Tibial nerve (tissue), 4 donors: ENCODE measurements around the gene C9. TPM values are rescaled to one million over a fixed set of nuclear protein-coding genes. Genes with fewer than 3 reads are reported as not detected.

Source experiments
- DNase-seq, 2 donors: peaks; one replicate each; pipeline ENCODE4 v3.0.0-alpha.2; 2019; ENCODE audit warnings: low spot score in 2 of 2
- H3K27ac ChIP-seq, 4 donors: fragments of 200-600 bp; sonication (generic) in 3 of 4; one replicate each; pipeline ENCODE4 v1.5.1; 2017 to 2019; ENCODE audit warnings: mild to moderate bottlenecking in 1 of 4
- H3K27me3 ChIP-seq, 2 donors: fragments of 200-600 bp; sonication (generic) in 1 of 2; one replicate each; pipeline versions ENCODE4 v1.5.1 to v1.6.0; 2017 to 2019
- H3K36me3 ChIP-seq, 3 donors: fragments of 200-600 bp; sonication (generic); one replicate each; pipeline ENCODE4 v1.5.1; 2018 to 2019
- H3K4me1 ChIP-seq, 4 donors: fragments of 200-600 bp; sonication (generic) in 3 of 4; one replicate each; pipeline ENCODE4 v1.5.1; 2017 to 2019
- H3K4me3 ChIP-seq, 4 donors: fragments of 200-600 bp; sonication (generic) in 3 of 4; one replicate each; pipeline ENCODE4 v1.5.1; 2017 to 2019; ENCODE audit warnings: mild to moderate bottlenecking in 1 of 4, moderate library complexity in 1 of 4
- H3K9me3 ChIP-seq, 4 donors: fragments of 200-600 bp; sonication (generic) in 3 of 4; one replicate each; pipeline ENCODE4 v1.5.1; 2017 to 2019
- EP300 ChIP-seq, 2 donors: sonication (generic); formaldehyde crosslinking; IDR thresholded peaks; one replicate each; pipeline ENCODE4 v1.6.1; 2017; ENCODE audit warnings: antibody characterized with exemption in 2 of 2, mild to moderate bottlenecking in 1 of 2
- POLR2A ChIP-seq, 2 donors: fragments of 450-650 bp; IDR thresholded peaks; one replicate each; pipeline ENCODE4 v1.6.1; 2017; ENCODE audit warnings: antibody characterized with exemption in 2 of 2, mild to moderate bottlenecking in 2 of 2, moderate library complexity in 2 of 2
- WGBS, 2 donors: methylation state at CpG; one replicate each; pipeline ENCODE4 v1.1.5; 2018; 5-methylcytosine and 5-hydroxymethylcytosine counted together
- total RNA-seq, 4 donors: library from RNA; depleted of rRNA; stranded (reverse); fragments of >200 nt; gene quantifications; one replicate each; pipeline ENCODE4 v1.1.0, GENCODE V29; 2016
- TF ChIP-seq, protein P1 (sequence below), 5 experiments: fragments of 200-600 bp in 3 of 5; fragments of 450-650 bp in 2 of 5; sonication (generic) in 3 of 5; IDR thresholded peaks; one replicate each; pipeline ENCODE4 v1.5.1; 2016 to 2019; ENCODE audit warnings: antibody characterized with exemption in 5 of 5, mild to moderate bottlenecking in 3 of 5, moderate library complexity in 2 of 5

C9 gene
- total RNA-seq, 4 donors from 2014 or later, result not detected

DNA sequence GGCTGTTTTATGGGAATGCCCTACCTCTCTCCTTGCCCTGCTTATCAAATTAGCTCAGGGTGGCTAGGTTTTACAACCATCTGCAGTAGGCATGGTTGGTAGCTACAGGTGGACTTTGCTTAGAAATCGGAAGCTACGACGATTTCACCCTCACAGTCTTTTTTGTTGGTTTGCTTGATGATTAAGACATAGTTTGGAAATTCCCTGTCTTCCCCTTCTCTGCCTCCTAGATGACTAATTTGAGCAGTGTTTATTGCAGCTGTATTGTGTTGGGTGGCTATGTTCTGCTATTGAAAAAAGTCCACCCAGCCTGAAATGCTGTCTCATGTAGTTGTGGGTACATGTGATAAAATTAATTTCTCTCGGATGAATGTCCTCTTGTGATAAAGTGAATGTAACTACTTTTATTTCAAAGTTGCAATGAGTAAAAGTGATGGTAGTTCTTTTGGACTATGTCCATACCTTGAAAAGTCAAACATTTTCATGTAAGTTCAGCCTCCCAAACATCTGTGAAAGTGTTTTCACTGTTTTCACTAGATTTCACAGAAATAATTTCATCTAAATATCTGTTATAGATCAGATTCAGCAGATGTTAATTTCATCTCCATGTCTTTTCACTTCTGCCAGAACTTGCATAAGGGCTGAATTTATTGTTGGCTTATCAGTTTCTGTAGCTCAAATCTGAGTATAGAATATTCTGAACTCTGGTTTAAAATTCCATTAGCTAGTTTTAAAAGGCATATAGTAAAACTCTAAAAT lies 107.6 kb downstream of the C9 start:
- H3K36me3 ChIP-seq, result no peaks in the 10 kb centered on the region
- WGBS, 2 donors, result 45 to 51% methylated on average over 4 of the region's 4 CpGs
- no peaks in the 10 kb centered on the region for H3K27me3 ChIP-seq
- no peaks in the 10 kb centered on the region for H3K9me3 ChIP-seq
- DNase-seq, result no peak
- H3K4me1 ChIP-seq, result no peaks in the 10 kb centered on the region
- H3K27ac ChIP-seq, result no peak overlapping the region
- H3K4me3 ChIP-seq, result no peak overlapping the region
- TF ChIP-seq POLR2A (IDR thresholded peaks at IDR 0.05) (no peak), EP300 (IDR thresholded peaks at IDR 0.05) (no peak)
- TF ChIP-seq, protein P1, sequence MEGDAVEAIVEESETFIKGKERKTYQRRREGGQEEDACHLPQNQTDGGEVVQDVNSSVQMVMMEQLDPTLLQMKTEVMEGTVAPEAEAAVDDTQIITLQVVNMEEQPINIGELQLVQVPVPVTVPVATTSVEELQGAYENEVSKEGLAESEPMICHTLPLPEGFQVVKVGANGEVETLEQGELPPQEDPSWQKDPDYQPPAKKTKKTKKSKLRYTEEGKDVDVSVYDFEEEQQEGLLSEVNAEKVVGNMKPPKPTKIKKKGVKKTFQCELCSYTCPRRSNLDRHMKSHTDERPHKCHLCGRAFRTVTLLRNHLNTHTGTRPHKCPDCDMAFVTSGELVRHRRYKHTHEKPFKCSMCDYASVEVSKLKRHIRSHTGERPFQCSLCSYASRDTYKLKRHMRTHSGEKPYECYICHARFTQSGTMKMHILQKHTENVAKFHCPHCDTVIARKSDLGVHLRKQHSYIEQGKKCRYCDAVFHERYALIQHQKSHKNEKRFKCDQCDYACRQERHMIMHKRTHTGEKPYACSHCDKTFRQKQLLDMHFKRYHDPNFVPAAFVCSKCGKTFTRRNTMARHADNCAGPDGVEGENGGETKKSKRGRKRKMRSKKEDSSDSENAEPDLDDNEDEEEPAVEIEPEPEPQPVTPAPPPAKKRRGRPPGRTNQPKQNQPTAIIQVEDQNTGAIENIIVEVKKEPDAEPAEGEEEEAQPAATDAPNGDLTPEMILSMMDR (IDR thresholded peaks at IDR 0.05), result no peak

DNA sequence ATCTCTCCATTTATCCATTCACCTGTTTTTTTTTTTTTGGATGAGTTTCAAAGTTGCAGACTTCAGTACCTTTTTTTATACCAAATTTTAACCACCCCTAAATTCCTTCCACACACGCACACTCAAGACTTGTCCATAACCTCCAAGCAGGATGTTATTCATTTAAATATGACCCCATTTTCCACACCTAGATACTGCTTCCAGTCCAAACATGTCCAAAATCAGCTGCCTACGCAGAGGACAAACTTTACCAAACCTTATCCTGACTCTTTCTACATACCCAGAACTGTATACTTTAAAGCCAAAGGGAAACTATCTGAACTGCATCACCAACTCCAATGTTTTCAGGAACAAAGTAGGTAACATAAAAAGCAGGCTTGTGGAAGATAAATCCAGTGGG lies 108.9 kb downstream of the C9 start:
- Histone ChIP-seq H3K9me3 (no peaks in the 10 kb centered on the region), H3K27me3 (no peaks in the 10 kb centered on the region), H3K36me3 (no peaks in the 10 kb centered on the region), H3K4me1 (no peaks in the 10 kb centered on the region), H3K27ac (no peak overlapping the region), H3K4me3 (no peak overlapping the region)
- TF ChIP-seq POLR2A (IDR thresholded peaks at IDR 0.05) (no peak), EP300 (IDR thresholded peaks at IDR 0.05) (no peak)
- TF ChIP-seq, protein P1 (IDR thresholded peaks at IDR 0.05), result no peak
- WGBS, 2 donors, result 94% methylated on average over 2 of the region's 2 CpGs
- DNase-seq, result no peak

DNA sequence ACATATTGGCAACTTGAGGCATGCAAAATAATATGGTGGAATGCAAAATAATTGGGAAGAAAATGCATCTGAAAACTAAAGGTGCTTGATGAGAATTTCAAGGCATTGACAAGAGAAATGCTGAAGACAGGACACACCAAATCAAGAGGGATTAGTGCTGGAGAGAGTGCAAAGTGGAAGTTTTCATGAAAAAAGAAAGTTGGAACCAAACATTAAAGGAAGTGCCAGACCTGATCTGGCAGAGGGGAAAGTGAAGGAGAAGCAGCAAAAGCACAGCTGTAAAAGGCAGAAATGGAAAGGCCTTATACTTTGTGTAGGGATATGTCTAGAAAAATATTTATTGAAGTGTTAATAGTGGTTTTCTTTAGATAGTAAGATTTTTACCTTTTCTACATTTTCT lies 109.6 kb downstream of the C9 start:
- no peak for DNase-seq
- Histone ChIP-seq H3K4me3 (no peak overlapping the region), H3K9me3 (no peaks in the 10 kb centered on the region), H3K27me3 (no peaks in the 10 kb centered on the region), H3K27ac (no peak overlapping the region), H3K4me1 (no peaks in the 10 kb centered on the region), H3K36me3 (no peaks in the 10 kb centered on the region)
- TF ChIP-seq, protein P1 (IDR thresholded peaks at IDR 0.05), result no peak
- no peak for TF ChIP-seq EP300 (IDR thresholded peaks at IDR 0.05)
- no peak for TF ChIP-seq POLR2A (IDR thresholded peaks at IDR 0.05)

DNA sequence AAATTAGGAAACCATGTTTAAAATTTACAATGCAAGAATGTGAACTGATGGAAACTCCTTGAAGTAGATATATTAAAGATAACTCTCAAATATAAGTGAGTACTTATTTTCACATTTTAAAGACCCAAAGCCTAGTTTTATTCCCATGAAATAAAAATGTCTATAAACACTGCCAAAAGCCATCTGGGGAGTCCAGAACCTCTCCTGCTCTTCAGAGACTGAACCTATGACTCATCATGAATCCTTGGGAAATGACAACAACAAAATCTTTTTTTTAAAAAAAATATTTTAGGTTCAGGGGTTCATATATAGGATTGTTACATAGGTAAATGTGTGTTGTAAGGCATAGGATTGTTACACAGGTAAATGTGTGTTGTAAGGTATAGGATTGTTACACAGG lies 111.1 kb downstream of the C9 start:
- Histone ChIP-seq H3K4me3 (no peak overlapping the region), H3K27me3 (no peaks in the 10 kb centered on the region), H3K4me1 (no peaks in the 10 kb centered on the region), H3K36me3 (no peaks in the 10 kb centered on the region), H3K9me3 (no peaks in the 10 kb centered on the region), H3K27ac (no peak overlapping the region)
- no peak for DNase-seq
- TF ChIP-seq, protein P1 (IDR thresholded peaks at IDR 0.05), result no peak
- no peak for TF ChIP-seq POLR2A (IDR thresholded peaks at IDR 0.05)
- TF ChIP-seq EP300 (IDR thresholded peaks at IDR 0.05), result no peak

DNA sequence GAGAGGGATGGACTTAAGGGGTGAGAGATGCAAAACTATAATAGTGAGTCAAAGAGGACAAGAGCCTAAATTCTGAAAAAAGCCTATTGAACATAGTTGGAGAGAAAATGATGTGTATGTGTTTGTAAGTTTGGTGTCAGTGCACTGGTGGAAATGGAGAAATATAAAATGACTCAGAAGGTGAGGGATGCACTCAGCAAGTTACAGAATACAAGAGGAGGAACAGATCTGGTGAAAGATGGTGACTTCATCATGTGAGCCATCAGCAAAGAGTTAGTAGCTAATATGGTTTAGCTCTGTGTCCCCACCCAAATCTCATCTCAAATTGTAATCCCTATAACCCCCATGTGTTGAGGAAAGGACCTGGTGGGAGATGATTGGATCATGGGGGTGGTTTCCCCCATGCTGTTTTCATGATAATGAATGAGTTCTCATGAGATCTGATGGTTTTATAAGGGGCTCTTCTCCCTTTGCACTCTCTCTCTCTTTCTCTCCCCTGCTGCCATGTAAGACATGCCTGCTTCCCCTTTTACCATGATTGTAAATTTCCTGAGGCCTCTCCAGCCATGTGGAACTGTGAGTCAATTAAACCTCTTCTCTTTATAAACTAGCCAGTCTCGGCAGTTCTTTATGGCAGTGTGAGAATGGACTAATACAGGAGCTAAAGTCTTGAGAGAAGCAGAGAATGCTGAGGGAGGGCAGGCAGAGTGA lies 114.6 kb downstream of the C9 start:
- WGBS, 2 donors, result 70% methylated on average over 1 of the region's 1 CpG

More for the DNA sequence above, 114.6 kb downstream of the C9 start:
- TF ChIP-seq POLR2A (IDR thresholded peaks at IDR 0.05) (no peak), EP300 (IDR thresholded peaks at IDR 0.05) (no peak)
- TF ChIP-seq, protein P1 (IDR thresholded peaks at IDR 0.05), result no peak
- Histone ChIP-seq H3K27ac (no peak overlapping the region), H3K4me1 (no peaks in the 10 kb centered on the region), H3K36me3 (no peaks in the 10 kb centered on the region), H3K27me3 (no peaks in the 10 kb centered on the region), H3K4me3 (no peak overlapping the region), H3K9me3 (no peaks in the 10 kb centered on the region)
- no peak for DNase-seq
